PC-9 (cell line): ENCODE data around the gene ASB15. TPM values are rescaled to one million over a fixed set of nuclear protein-coding genes. Genes with fewer than 3 reads are reported as not detected.

Source experiments
- BruUV-seq: library from RNA; stranded (reverse); fragments of 400-500 nt; replicated peaks from 2 replicates; lab custom pipeline; 2021; lab: Mats Ljungman, UMichigan
- CTCF ChIA-PET: fragments of 300-600 bp; sonication (Branson Sonifier 250); formaldehyde crosslinking; loops from one replicate; lab custom pipeline; 2022; ENCODE audit warnings: antibody characterized with exemption; lab: Charles Lee
- POLR2A ChIA-PET: fragments of 300-600 bp; sonication (Branson Sonifier 250); formaldehyde crosslinking; loops from one replicate; lab custom pipeline; 2022; ENCODE audit warnings: antibody characterized with exemption; ENCODE audit not compliant: unreplicated experiment; lab: Charles Lee
- DNase-seq, 2 experiments: peaks; one replicate each; pipeline versions ENCODE4 v3.0.0 to v3.0.0-alpha.2; 2015 to 2022; ENCODE audit warnings: mixed read lengths in 1 of 2
- H2AFZ ChIP-seq: fragments of 200-600 bp; sonication (generic); 2 replicates; pipeline ENCODE4 v1.8.1; 2017; ENCODE audit warnings: antibody characterized with exemption
- H3F3A ChIP-seq: fragments of 200-600 bp; sonication (generic); 2 replicates; pipeline ENCODE4 v1.8.1; 2017; ENCODE audit warnings: antibody characterized with exemption, mild to moderate bottlenecking, low read depth; ENCODE audit not compliant: insufficient read depth
- H3K27ac ChIP-seq: fragments of 200-600 bp; sonication (generic); 2 replicates; pipeline ENCODE4 v1.6.1; 2016; ENCODE audit warnings: mixed run types
- H3K27me3 ChIP-seq: fragments of 200-600 bp; sonication (generic); 2 replicates; pipeline ENCODE4 v1.6.1; 2016; ENCODE audit warnings: low read depth, mixed run types; ENCODE audit not compliant: insufficient read depth
- H3K36me3 ChIP-seq: fragments of 200-600 bp; sonication (generic); 2 replicates; pipeline ENCODE4 v1.6.1; 2016; ENCODE audit warnings: low read depth, mixed run types
- H3K4me1 ChIP-seq: fragments of 200-600 bp; sonication (generic); replicated peaks from 2 replicates; pipeline ENCODE4 v1.6.1; 2016; ENCODE audit warnings: mixed run types; ENCODE audit not compliant: insufficient read depth
- H3K4me2 ChIP-seq: fragments of 200-600 bp; sonication (generic); 2 replicates; pipeline ENCODE4 v1.6.1; 2017; ENCODE audit warnings: mixed run types
- H3K4me3 ChIP-seq: fragments of 200-600 bp; sonication (generic); 2 replicates; pipeline ENCODE4 v1.6.1; 2016; ENCODE audit warnings: mixed run types
- H3K79me2 ChIP-seq: fragments of 200-600 bp; sonication (generic); 2 replicates; pipeline ENCODE4 v1.6.1; 2017; ENCODE audit warnings: low read depth, mixed run types
- H3K9me2 ChIP-seq: fragments of 200-600 bp; sonication (generic); 2 replicates; pipeline ENCODE4 v1.8.1; 2017; ENCODE audit warnings: mild to moderate bottlenecking; ENCODE audit not compliant: insufficient read depth
- H3K9me3 ChIP-seq: fragments of 200-600 bp; sonication (generic); 2 replicates; pipeline ENCODE4 v1.8.1; 2016; ENCODE audit warnings: low read depth; ENCODE audit not compliant: insufficient read depth
- H4K20me1 ChIP-seq: fragments of 200-600 bp; sonication (generic); 2 replicates; pipeline ENCODE4 v1.8.1; 2017; ENCODE audit not compliant: insufficient read depth
- EZH2 ChIP-seq: fragments of 200-600 bp; sonication (generic); IDR thresholded peaks from 2 replicates; pipeline ENCODE4 v1.8.0; 2017; ENCODE audit warnings: antibody characterized with exemption, low read depth
- intact Hi-C: fragments of 100-400 bp; cut with micrococcal nuclease; formaldehyde crosslinking; loops from one replicate; pipeline ENCODE4 v1.10.0; 2022; ENCODE audit not compliant: unreplicated experiment
- total RNA-seq: library from RNA; stranded (reverse); gene quantifications from 2 replicates; pipeline ENCODE4 v1.2.3, GENCODE V29; 2021
- TF ChIP-seq, protein P1 (sequence below): fragments of 200-600 bp; sonication (generic); conservative IDR thresholded peaks from 2 replicates; pipeline ENCODE4 v1.6.1; 2017; ENCODE audit warnings: mixed run types, antibody characterized with exemption, mild to moderate bottlenecking, moderate library complexity

ASB15 gene
- total RNA-seq, 1 experiment from 2014 or later, result not detected

DNA sequence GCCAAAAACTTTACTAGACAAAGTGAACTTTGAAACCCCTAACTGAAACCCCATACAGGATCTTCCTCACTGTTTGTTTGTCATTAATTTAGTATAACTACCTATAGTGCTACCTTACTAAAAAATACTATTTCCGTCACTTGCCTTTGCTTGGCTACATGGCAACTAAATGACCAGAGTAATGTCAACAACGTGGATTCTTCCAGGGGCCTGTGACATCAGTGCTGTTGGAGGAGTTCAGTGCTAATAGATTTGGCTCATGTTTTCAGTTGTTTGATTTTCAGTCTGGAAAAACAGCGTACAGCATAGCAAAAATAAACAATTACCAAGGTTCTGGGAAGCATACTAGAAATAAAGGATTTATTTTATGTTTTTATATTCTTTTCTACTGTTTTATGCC lies 3.0 kb upstream of the ASB15 start:
- H3K9me3 ChIP-seq, result no peaks in the 10 kb centered on the region
- no peaks in the 10 kb centered on the region for H3K36me3 ChIP-seq
- no peaks in the 10 kb centered on the region for H3F3A ChIP-seq
- POLR2A ChIA-PET, result no interaction called here
- H3K4me3 ChIP-seq, result no peak overlapping the region
- no peak overlapping the region for H3K4me2 ChIP-seq
- no peaks in the 10 kb centered on the region for H3K27me3 ChIP-seq
- no peaks in the 10 kb centered on the region for H3K79me2 ChIP-seq
- no peaks in the 10 kb centered on the region; the same call in 1 of the 2 replicates for H3K9me2 ChIP-seq
- no peaks in the 10 kb centered on the region for H3K4me1 ChIP-seq
- DNase-seq, result no peak
- no peak for TF ChIP-seq EZH2
- TF ChIP-seq, protein P1, sequence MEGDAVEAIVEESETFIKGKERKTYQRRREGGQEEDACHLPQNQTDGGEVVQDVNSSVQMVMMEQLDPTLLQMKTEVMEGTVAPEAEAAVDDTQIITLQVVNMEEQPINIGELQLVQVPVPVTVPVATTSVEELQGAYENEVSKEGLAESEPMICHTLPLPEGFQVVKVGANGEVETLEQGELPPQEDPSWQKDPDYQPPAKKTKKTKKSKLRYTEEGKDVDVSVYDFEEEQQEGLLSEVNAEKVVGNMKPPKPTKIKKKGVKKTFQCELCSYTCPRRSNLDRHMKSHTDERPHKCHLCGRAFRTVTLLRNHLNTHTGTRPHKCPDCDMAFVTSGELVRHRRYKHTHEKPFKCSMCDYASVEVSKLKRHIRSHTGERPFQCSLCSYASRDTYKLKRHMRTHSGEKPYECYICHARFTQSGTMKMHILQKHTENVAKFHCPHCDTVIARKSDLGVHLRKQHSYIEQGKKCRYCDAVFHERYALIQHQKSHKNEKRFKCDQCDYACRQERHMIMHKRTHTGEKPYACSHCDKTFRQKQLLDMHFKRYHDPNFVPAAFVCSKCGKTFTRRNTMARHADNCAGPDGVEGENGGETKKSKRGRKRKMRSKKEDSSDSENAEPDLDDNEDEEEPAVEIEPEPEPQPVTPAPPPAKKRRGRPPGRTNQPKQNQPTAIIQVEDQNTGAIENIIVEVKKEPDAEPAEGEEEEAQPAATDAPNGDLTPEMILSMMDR, result no peak
- H3K27ac ChIP-seq, result no peak overlapping the region
- CTCF ChIA-PET, result no interaction called here
- BruUV-seq, result no TSS peak
- intact Hi-C loops, result no loop called here
- no peaks in the 10 kb centered on the region for H4K20me1 ChIP-seq
- H2AFZ ChIP-seq, result no peak overlapping the region

DNA sequence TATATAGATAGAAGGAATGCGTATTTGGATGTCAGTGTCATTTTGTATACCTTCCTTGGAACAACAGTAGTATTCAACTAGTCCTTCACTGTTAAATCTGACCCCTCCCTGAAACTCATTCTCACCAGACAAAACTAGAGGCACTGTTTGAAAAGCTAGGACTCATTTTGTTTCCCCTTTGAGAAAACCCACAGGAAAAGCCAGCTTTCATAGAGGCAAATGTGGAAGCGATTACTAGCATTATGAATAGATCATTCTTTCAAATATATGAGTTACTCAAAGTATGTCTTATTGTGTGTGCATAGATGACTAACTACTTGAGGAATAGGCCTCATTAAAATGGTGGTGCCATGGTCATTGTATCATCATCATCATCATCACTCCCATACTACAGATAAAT lies 1.9 kb upstream of the ASB15 start:
- Histone ChIP-seq H3K9me2 (no peaks in the 10 kb centered on the region; the same call in 1 of the 2 replicates), H3K4me2 (no peak overlapping the region), H3K27ac (no peak overlapping the region), H4K20me1 (no peaks in the 10 kb centered on the region), H3K36me3 (no peaks in the 10 kb centered on the region), H3K79me2 (no peaks in the 10 kb centered on the region), H3F3A (no peaks in the 10 kb centered on the region), H3K27me3 (no peaks in the 10 kb centered on the region), H3K4me3 (no peak overlapping the region), H3K9me3 (no peaks in the 10 kb centered on the region), H2AFZ (no peak overlapping the region), H3K4me1 (no peaks in the 10 kb centered on the region)
- TF ChIP-seq, protein P1, result no peak
- no peak for TF ChIP-seq EZH2
- BruUV-seq, result no TSS peak
- intact Hi-C loops, result no loop called here
- DNase-seq, result no peak
- ChIA-PET CTCF (no interaction called here), POLR2A (no interaction called here)

DNA sequence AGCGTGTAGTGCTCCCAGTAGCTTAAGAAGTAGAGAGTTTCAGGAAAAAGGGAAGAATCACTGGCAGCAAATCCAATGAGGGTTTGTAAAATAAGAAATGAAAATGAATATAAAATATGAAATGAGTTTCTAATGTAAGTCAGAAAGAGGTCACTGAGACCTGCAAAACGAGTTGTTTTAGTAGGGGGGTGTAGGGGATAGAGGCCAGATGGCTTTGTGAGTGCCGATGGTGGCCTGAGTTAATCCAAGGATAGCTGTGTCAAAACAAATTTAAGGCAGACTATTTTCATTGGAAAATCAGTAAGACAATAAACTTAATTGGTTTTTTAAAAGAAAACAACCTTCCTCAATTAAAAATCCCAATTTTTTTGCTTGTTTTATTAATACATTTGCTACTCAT lies 745 bp upstream of the ASB15 start:
- Histone ChIP-seq H3K4me2 (no peak overlapping the region), H3K4me3 (no peak overlapping the region), H4K20me1 (no peaks in the 10 kb centered on the region), H3K27ac (no peak overlapping the region), H3K27me3 (no peaks in the 10 kb centered on the region), H3K4me1 (no peaks in the 10 kb centered on the region), H3K36me3 (no peaks in the 10 kb centered on the region), H3K79me2 (no peaks in the 10 kb centered on the region), H3K9me2 (no peaks in the 10 kb centered on the region; the same call in 1 of the 2 replicates), H3F3A (no peaks in the 10 kb centered on the region), H3K9me3 (no peaks in the 10 kb centered on the region), H2AFZ (no peak overlapping the region)
- BruUV-seq, result no TSS peak
- DNase-seq, result no peak
- intact Hi-C loops, result no loop called here
- ChIA-PET CTCF (no interaction called here), POLR2A (no interaction called here)
- TF ChIP-seq EZH2, result no peak
- TF ChIP-seq, protein P1, result no peak
